ENCODE results near the gene CMPK1. TPM values are rescaled to one million over a fixed set of nuclear protein-coding genes. Genes with fewer than 3 reads are reported as not detected.

The CMPK1 gene
- total RNA-seq, 1 experiment from 2014 or later = 77.4 TPM

GRCh38 chr1:47384083-47384482, 50.5 kb downstream of the CMPK1 start:
- BruUV-seq (replicated peaks) = no TSS peak
- Histone ChIP-seq H3K27me3 (replicated peaks; ENCODE audit: control insufficient read depth, insufficient read depth, low read length) (no peaks in the 10 kb centered on the region), H3K4me3 (ENCODE audit: low read depth, low read length) (no peak overlapping the region), H3K9me3 (no peaks in the 10 kb centered on the region), H3K36me3 (ENCODE audit: control insufficient read depth, insufficient read depth, low read length) (no peaks in the 10 kb centered on the region), H3K4me1 (peaks cover 56% of the 10 kb centered on the region)
- Mint-ChIP-seq H3K4me3 (ENCODE audit: unreplicated experiment) (no peak overlapping the region), H3K27me3 (ENCODE audit: insufficient read depth, unreplicated experiment) (no peaks in the 10 kb centered on the region), H3K9me3 (ENCODE audit: unreplicated experiment) (no peaks in the 10 kb centered on the region), H3K36me3 (ENCODE audit: insufficient read depth, unreplicated experiment) (peaks cover 41% of the 10 kb centered on the region), H3K27ac (ENCODE audit: unreplicated experiment) (peak overlapping the region; percentile 69), H3K4me1 (ENCODE audit: low read depth, unreplicated experiment) (peaks cover 28% of the 10 kb centered on the region)
- no peak for DNase-seq
- TF ChIP-seq CTCF (IDR thresholded peaks at IDR 0.05; ENCODE audit: insufficient read depth in 1 of 2, low read depth in 1 of 2, low read length in 1 of 2, severe bottlenecking in 1 of 2, unreplicated experiment in 1 of 2) = no peak
- intact Hi-C loops (cut with micrococcal nuclease; ENCODE audit: unreplicated experiment) = no loop called here
- ChIA-PET POLR2A (no interaction called here), CTCF (no interaction called here)

GRCh38 chr1:47385020-47385419, 51.4 kb downstream of the CMPK1 start:
- intact Hi-C loops (cut with micrococcal nuclease; ENCODE audit: unreplicated experiment) = loop anchor here (5.0 kb wide), 1 partner anchor 52 kb away; the partner anchor contains the start of gene FOXD2
- CTCF ChIA-PET = no interaction called here
- no peaks in the 10 kb centered on the region for H3K27me3 Mint-ChIP-seq (ENCODE audit: insufficient read depth, unreplicated experiment)

GRCh38 chr1:47386268-47386667, 52.7 kb downstream of the CMPK1 start:
- intact Hi-C loops (cut with micrococcal nuclease; ENCODE audit: unreplicated experiment) = loop anchor here (5.0 kb wide), 1 partner anchor 51 kb away; the partner anchor contains the start of gene FOXD2
- H3K36me3 Mint-ChIP-seq (ENCODE audit: insufficient read depth, unreplicated experiment) = peaks cover 36% of the 10 kb centered on the region
- ChIA-PET POLR2A (no interaction called here), CTCF (interaction anchor here (0.6 kb wide), 2 partner anchors 207 to 311 kb away, joined by 3 read pairs; no protein-coding TSS in a partner anchor)
- H3K4me3 ChIP-seq (ENCODE audit: low read depth, low read length) = no peak overlapping the region
- TF ChIP-seq CTCF (IDR thresholded peaks at IDR 0.05; ENCODE audit: insufficient read depth in 1 of 2, low read depth in 1 of 2, low read length in 1 of 2, severe bottlenecking in 1 of 2, unreplicated experiment in 1 of 2) = no peak
- H3K4me3 Mint-ChIP-seq (ENCODE audit: unreplicated experiment) = no peak overlapping the region
- no peaks in the 10 kb centered on the region for H3K9me3 Mint-ChIP-seq (ENCODE audit: unreplicated experiment)
- no TSS peak for BruUV-seq (replicated peaks)
- H3K36me3 ChIP-seq (ENCODE audit: control insufficient read depth, insufficient read depth, low read length) = no peaks in the 10 kb centered on the region
- 0 out of 2 replicates have a peak, but pooled peaks cover 4% of the 10 kb centered on the region for H3K9me3 ChIP-seq
- peaks cover 60% of the 10 kb centered on the region for H3K4me1 ChIP-seq
- no peaks in the 10 kb centered on the region for H3K27me3 ChIP-seq (replicated peaks; ENCODE audit: control insufficient read depth, insufficient read depth, low read length)
- peaks cover 38% of the 10 kb centered on the region for H3K4me1 Mint-ChIP-seq (ENCODE audit: low read depth, unreplicated experiment)
- peak overlapping the region; percentile 33 for H3K27ac Mint-ChIP-seq (ENCODE audit: unreplicated experiment)
- no peak for DNase-seq
- H3K27me3 Mint-ChIP-seq (ENCODE audit: insufficient read depth, unreplicated experiment) = no peaks in the 10 kb centered on the region

More at GRCh38 chr1:47385020-47385419, 51.4 kb downstream of the CMPK1 start:
- Mint-ChIP-seq H3K36me3 (ENCODE audit: insufficient read depth, unreplicated experiment) (peaks cover 37% of the 10 kb centered on the region), H3K4me3 (ENCODE audit: unreplicated experiment) (no peak overlapping the region), H3K4me1 (ENCODE audit: low read depth, unreplicated experiment) (peaks cover 30% of the 10 kb centered on the region), H3K9me3 (ENCODE audit: unreplicated experiment) (no peaks in the 10 kb centered on the region), H3K27ac (ENCODE audit: unreplicated experiment) (no peak overlapping the region)
- Histone ChIP-seq H3K27me3 (replicated peaks; ENCODE audit: control insufficient read depth, insufficient read depth, low read length) (no peaks in the 10 kb centered on the region), H3K4me1 (peaks cover 57% of the 10 kb centered on the region), H3K9me3 (0 out of 2 replicates have a peak, but pooled peaks cover 1% of the 10 kb centered on the region), H3K36me3 (ENCODE audit: control insufficient read depth, insufficient read depth, low read length) (no peaks in the 10 kb centered on the region), H3K4me3 (ENCODE audit: low read depth, low read length) (no peak overlapping the region)
- BruUV-seq (replicated peaks) = no TSS peak
- no peak for TF ChIP-seq CTCF (IDR thresholded peaks at IDR 0.05; ENCODE audit: insufficient read depth in 1 of 2, low read depth in 1 of 2, low read length in 1 of 2, severe bottlenecking in 1 of 2, unreplicated experiment in 1 of 2)
- no peak for DNase-seq
- POLR2A ChIA-PET = no interaction called here

Measured in Caco-2 (cell line).